Activated CD8-positive, alpha-beta memory T cell treated with anti-CD3 and anti-CD28 coated beads for 4 hours (primary cell): ENCODE results near the gene ARHGAP26.

Experiments used
- DNase-seq, 2 donors: peaks; one replicate each; pipeline ENCODE4 v3.0.0-alpha.2; 2020; ENCODE audit warnings: low read depth in 2 of 2

ARHGAP26 gene

GRCh38 chr5:143162810-143163209 is 392.6 kb downstream of the ARHGAP26 start:
- DNase-seq, result no peak

- no peak for DNase-seq
Observed at GRCh38 chr5:143164557-143164956, 394.4 kb downstream of the ARHGAP26 start.

- no peak for DNase-seq
Observed at GRCh38 chr5:143165049-143165880, 395.1 kb downstream of the ARHGAP26 start.

DNA sequence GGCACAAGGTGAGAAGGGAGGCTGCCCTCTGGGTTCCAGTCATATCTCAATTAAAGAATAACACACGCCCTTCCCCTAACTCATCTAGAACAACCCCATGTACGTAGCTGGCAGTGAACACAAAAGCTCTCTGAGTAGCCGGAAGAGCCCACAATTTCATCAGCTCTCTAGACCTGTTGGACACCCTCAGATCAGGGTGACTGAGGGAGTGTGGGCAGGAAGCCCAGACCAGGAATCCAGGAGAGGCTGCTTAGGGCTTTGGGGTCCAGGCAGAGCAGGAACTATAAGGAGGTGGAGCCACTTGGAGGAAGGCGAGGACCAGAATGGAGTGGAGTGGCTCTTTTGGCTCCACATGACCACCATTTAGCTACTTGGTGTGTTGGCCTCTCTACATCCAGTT is 395.9 kb downstream of the ARHGAP26 start:
- DNase-seq, result no peak

DNA sequence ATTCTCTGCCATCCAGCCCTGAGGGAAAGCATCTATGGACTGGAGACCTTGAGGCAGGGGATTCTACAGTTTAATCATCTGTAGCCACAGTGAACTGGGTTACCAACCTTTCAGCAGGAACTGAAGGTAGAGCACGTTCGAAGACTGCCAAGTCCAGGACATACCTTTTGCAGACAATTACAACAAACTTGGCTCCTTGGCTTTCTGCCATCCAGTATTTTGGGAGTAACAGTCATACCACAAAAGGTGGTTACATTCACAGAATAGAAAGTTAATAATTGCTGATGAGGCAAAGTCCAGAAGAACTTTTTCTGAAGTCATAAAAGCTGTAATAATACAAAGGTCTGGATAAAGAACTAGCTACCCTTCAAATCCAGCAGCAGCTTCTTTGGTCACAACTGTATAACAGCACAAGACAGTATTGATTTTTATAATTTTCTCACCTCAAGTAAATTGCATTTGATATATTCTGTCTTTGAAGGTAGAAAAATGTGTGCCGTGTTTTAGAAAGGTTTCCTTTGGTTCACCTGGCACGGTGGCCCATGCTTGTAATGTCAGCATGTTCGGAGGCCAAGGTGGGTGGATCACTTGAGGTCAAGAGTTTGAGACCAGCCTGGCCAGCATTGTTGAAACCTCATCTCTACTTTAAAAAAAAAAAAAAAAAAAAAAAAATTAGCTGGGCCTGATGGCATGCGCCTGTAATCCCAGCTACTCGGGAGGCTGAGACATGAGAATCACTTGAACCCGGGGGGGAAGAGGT is 396.7 kb downstream of the ARHGAP26 start:
- no peak for DNase-seq

GRCh38 chr5:143168171-143168741 is 398.1 kb downstream of the ARHGAP26 start:
- no peak for DNase-seq

DNA sequence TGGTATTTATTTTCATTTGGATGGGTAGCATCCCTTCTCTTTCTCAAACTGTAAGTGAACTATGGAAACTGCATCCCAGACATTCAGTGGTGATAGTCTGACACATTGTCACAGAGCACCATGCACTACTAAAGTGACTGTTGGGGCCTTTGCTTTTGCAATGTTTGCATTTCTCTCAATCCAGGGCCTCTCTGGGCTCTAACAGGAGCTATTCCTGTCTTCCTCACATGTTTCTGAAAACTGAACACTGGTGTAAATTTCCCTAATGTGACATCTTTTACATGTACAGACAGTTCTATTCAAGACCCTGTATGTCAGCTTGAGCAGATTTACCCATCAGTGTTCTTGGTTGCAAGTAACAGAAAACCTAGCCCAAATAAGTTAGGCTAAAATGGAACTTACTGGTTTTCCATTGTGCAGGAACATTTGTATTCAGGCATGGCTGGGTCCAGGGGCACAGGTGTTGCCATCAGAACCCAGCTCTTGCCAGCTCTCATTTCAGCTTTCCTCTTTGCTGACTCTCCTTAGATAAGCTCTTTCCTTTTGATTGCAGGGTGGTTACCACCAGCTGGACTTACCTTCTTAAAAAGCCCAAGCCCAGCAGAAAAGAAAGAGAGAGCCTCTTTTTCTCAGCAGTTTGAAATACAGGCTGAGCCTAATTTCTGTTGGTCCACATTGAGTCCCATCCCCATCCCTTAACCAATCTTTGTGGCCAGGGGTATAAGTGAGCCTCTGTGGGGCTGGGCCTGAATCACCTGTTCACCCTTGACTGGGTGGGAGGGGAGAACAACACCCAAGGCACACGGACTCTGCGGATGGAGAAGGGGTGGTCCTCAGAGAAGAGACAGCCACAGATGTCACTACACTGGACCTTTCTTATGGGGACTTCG is 399.0 kb downstream of the ARHGAP26 start:
- DNase-seq, result no peak

DNA sequence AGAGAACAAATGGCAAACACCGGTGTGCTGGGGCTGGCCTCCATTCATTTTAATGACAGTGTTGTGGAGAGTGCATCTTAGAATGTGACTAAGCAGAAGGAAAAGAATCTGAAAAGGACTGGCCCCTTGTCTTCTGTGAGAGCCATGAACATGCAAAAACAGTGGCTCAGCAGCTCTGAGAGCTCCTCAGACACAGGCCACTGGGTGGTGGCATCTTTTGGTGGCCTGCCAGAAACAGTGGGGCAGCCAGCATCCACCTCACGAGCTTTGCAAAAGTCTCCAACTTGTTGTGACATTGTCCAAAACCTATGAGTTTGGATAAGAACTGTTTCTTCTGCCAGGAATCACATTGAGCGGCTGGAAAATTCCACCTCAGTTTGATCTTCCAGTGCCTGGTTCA is 399.9 kb downstream of the ARHGAP26 start:
- no peak for DNase-seq

DNA sequence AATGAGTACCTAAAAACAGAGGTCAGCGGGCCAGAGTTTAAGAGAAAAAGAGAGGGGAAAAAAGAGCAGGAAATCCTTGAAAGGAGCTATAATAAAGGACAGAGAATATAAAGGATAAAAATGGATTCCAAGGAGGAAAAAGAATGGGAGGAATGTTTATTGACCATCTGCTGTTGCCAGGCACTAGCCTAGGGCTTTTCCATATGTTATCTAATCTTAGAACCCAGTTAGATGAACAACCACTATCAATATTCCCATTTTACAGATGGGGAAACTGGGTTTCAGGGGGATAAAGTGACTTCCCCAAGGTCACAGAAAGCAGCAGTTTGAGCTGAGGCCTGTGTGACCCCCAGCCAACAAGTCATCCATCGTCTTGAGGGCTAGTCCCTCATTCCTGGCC is 400.8 kb downstream of the ARHGAP26 start:
- DNase-seq, result no peak

- no peak for DNase-seq
Observed at GRCh38 chr5:143172739-143173138, 402.6 kb downstream of the ARHGAP26 start.

DNA sequence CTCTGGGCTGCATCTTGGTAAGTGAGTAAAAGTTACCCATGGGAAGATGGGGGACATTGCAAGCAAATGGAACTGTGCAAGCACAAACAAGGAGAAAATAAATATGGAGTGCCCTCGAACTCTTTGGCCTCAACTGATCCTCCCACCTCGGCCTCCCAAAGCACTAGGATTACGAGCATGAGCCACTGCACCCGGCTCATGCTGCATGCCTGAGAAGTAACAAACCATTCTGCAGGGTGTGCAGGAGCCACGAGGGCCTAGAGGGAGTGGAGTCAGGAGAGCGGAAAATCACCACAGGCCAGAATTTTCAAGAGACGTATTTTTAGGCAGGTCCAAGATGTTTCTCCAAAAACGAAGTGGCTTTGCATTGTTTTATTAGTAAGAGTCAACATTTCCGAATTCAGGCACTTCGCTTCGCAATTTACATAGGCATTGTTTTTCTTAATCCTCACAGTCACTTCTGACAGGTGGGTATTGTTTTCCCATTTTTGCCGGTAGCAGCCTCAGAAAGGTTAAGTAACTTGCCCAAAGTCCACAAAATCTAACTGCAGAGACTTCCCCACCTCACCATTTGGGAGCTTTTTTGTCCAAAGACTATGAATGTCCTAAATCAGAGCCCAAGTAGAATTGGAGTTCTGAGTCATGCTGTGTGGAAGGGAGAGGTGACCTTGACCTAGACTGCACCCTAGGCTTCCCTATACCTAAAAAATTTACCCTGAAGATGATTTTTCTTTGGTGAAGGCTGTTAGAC is 403.1 kb downstream of the ARHGAP26 start:
- no peak for DNase-seq

DNA sequence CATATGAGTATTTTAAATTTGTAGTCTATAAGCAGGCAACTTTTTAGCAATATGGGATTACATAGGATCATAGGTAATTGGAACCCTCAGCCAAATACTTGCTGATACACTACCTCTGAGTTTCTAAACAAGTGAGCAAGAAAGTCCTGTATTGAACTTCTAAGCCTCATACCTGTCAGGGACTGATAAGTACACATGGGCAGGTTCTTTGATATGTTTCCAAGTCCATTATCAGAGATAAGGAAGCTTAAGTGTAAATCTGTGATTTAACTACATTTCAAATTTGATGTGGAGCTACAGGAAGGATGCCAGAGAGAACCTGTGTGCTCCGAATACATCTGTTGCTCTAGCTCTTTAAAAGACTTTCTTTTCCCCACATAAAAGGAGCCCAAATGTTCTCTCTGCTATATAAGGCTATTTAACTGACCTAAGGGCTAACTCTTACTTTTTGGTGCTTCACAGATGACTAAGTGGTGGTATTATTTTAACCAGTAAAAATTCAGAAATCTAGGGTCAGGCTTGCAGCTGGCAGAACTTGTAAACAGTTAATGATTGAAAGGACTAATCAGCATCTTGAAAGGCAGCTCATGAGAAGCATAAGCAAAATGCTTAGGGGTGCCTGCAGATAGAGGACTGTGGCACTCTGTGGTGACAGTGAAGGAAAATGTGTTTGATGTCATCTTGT is 404.7 kb downstream of the ARHGAP26 start:
- no peak for DNase-seq

- no peak for DNase-seq
Observed at GRCh38 chr5:143176048-143176447, 405.9 kb downstream of the ARHGAP26 start.

DNA sequence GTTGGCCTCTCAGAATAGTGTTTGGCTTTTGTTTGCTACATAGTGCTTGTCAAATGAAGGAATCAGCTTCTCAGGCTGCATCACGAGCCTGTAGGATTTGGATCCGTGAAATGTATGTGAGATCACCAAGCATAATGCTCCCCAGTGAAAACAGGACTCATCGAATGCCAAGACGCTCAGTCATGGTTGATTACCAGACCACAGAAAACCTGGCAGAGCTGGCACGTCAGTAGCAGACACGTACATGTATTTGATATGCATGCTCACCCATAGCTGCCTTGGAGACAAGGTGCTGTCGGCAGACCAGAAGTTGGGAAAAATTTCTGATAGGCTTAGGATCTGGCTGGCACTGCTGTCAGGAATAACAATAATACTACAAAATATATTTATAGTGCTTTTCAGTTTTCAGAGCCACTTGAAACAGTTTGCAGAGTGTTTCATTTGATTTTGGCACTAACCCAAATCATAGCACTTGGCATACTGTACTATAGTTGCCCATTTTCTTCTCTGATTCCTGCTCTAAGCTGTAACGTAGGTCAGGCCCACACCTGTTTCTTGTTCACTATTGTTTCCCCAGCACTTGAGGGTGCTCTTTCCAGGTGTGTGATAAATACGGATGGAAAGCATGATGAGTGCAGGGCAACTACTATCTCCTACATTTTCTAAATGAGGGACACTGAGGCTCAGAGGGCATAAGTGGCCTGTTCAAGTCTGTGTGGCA is 407.2 kb downstream of the ARHGAP26 start:
- DNase-seq, result no peak

DNA sequence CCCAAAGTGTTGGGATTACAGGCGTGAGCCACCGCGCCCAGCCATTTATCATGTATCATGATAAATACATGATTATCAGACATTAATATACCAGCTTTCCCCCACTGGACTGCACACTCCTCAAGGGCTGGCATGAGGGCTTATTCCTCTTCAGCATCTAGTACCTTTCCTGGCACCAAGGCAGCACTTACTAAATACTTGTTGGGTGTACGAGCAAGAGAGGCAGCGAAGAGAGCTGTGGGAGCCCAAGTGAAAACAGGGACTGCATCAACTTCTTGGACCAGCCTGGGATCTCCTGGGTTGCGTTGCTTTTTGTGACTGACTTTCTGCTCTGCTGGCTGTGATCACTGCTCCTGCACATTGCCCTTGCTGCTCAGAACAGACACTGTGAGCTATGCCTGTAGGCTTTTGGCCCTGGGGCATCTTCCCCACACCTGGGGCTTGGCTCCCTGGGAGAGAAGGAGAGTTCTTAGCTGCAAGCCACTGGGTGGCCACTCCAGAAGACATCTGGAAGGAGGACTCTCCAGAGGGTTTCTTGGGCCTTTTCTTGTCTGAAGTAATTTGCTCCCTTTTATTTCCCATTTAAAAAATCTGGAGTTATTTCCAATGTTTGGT is 409.1 kb downstream of the ARHGAP26 start:
- no peak for DNase-seq

- no peak for DNase-seq
Observed at GRCh38 chr5:143180751-143181150, 410.6 kb downstream of the ARHGAP26 start.

DNA sequence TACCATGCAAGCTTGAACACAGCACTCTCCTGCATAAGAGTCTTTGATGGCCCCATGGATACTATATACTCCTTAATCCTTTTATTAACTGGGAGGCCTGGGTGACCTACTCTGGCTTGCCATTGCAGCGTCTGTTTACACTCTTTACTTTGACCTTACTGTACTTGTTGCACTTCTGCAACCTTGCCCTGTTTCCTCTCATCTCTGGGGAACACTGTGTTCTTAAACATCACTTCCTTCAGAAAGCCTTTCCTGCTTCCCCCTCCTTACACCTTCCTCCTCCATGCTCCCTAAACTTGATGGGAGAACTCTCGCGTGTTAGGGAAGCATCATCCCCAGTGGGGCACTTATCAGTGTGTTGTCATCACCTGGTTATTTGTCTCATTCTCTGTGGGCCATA is 411.0 kb downstream of the ARHGAP26 start:
- no peak for DNase-seq

DNA sequence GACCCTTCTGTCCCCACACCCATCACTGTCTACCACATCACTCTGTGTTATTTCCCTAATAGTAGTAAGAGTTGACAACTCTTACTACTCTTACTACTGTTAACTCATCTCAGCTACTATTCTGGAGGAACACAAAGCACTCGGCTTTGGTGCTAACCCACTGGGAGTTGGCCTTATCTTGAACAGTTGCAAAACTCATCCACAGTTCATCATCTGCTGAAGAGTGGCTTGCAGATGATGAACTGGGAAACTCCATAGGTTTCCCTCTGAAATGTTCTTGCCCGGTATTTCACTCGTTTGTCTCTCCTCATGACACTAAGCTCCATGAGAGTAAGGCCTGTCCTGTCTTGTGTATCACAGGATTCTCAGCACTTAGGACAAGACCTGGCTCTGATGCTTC is 411.9 kb downstream of the ARHGAP26 start:
- no peak for DNase-seq
